ENCODE data around the gene EEF2K.
"Not testable (repeated sequence)": the region's sequence is repeated elsewhere in the genome, so short reads cannot be mapped to it uniquely, and the experiment has no call there.

The EEF2K gene

DNA sequence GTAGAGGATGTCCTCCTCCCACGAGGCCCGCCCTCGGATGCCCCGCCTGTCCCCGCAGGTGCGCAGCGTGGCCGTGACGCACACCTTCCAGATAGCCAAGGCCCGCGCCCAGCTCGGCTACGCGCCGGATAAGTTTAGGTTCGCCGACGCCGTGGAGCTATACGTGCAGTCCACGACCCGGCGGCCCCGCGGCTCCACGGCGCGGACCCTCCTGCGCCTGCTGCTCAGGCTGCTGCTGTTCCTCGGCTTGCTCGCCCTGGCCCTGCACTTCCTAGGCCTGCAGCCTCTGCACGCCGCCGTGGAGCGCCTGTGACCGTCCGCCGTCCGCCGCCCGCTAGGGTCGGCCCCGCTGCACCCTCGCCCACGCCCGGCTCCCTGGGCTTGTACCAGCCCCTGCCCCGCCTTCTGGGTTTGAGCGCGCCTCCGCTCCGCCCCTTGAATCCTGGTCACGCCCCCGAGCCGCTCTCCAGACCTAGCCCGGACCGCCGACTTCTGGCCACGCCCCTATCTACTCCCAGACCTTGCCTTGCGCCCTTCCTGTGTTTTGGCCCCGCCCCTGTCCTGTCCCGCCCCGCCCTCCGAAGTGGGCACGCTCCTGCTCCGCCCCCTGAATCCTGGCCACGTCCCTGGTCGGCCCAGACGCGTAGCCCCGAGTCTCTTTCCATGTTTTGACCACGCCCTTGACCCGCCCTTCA lies 15.8 kb upstream of the EEF2K start:
- DNase-seq, result peak; percentile 98

DNA sequence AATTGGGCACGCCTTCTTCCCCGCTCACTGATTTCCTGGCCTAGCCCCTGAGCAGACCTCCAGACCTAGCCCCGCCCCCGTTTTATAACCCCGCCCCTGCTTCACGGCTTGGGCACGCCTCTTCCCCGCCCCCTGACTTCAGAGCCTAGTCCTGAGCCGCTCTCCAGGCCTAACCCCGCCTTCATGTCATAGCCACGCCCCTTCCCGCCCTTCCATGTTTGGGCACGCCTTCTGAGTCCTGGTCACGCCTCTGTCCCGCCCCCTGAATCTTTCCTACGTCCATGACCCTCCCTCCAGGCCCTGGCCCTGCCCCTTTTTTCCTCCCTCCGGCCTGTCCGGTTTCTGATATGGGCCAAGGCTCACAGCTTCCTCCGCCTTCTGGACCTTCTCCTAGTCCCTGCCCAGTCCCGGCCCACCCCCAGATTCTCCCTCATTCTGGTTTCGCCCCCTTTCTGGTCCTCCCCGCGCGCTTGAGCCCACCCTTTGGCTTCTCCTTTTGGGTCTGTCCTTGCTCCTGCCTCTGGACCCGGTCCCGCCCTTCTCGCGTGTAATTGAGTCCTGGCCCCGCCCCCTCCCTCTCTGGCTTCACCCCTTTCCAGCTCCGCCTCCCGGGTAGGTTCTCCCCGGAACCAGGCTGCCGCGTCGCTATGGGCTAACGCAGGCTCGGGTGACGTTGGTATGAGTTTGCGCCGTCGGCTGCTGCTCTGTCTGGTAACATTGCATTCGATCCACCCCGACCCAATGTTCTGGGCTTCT lies 15.1 kb upstream of the EEF2K start:
- peak; percentile 98 for DNase-seq

DNA sequence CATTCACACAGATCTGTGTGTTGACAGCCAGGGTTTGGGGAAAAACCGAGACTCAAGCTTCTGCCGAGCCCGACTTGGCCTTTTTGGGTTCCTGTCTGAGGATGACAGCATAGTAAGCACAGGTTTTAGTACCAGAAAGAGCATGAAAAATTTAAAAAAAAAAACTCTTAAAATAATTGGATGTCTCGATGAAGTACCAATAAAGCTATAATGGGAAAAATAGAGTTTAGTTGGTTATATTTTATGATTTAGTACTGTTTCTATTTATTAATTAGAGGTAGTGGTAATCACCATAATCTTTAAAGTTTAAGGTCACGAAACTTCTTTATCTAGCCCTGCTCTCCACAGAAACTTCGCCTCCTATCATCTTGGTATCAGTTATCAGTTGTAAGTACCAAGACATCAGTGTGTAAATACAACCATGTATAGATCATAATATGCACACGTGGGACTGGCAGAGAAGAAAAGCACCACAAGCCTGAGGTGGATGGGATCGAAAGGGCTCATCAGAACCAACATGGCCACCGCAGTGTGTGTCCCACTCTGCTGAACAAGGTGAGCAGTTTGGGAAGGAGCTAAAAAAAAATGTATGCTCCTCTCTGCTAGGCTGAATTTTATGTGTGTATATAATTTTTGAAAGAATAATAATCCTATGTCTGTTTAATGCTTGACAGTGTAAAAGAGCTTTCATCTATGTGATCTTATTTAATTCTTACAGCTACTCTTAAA lies 14.4 kb upstream of the EEF2K start:
- DNase-seq, result no peak

DNA sequence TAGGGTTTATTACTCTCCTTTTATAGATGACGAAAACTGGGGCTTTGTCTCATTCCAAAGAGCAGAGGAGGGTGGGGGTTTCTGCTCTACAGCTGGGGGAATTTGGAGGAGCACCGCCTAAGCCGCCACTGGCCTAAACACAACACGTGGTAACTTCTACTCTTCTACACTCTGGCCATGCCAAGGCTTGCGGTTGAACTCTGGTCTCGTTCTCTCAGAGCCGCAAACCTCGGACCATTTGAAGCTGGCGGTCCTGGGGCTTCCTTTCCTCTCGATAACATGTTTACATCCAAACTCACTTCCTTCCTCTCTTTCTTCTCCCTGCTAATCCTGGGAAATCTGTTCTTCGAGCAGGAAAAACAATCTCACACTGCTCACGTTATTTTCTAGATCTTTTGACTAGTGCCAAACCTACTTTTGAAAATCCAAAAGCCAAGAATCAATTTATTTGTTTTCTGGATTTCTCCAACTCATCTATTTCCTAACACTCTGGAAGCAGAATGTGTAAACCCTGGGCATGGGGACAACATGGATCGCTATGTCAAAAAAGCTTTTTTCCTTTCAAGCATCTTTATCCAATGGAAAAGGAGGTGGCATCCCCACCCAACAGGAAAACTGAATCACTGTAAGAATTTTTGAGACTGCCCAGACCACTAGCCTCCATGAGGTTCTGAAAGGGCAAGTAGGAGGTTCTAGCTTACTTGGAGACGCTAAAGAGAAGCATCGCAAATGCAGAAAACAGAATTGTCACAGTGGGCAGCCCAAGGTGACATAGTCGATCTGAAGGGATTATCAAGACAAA lies 13.6 kb upstream of the EEF2K start:
- DNase-seq, result no peak

DNA sequence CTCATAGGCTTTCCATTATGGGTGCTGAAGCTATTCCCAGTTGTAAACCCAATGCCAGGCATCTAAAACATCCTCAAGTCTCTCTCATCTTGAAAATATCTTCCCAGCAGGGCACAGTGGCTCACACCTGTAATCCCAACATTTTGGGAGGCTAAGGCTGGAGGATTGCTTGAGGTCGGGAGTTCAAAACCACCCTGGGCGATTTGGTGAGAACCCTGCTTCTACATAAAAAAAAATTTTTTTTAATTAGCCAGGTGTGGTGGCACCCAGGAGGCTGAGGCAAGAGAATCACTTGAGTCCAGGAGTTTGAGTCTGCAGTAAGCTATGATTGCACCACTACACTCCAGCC lies 13.0 kb upstream of the EEF2K start:
- DNase-seq, result no peak

DNA sequence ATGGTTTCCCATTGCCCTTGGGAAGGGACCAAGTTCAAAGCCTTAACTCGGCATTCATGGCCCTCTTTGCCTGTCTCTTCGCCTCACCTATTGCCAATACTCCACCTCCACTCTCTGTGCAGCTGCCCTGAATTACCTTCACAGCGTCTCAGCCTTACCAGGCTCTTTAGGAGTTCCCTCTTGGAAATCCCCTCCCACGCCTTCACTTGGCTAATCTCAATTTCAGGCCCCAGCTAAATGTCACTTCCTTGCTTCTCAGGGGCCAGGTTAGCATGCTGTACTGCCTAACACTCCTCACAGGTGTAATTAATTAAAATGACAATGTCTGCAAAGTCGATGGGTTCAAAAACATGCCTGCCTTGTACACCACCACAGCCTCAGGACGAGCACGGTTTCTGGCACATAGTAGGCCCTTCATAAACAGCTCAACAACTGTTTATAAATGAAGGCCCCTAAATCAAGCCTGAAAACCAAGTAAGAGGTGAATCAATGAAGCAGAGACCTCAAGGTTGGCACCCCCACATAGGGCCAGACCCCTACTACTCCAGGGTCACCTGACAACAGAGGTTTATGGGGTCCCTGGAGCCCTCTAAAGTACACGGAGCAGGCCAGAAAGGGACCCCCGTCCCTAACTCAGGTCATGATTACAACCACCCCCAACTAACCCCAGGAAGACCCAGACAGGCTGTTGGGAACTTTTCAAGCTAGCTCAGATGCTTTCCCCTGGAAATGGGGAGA lies 11.2 kb upstream of the EEF2K start:
- DNase-seq, result no peak

DNA sequence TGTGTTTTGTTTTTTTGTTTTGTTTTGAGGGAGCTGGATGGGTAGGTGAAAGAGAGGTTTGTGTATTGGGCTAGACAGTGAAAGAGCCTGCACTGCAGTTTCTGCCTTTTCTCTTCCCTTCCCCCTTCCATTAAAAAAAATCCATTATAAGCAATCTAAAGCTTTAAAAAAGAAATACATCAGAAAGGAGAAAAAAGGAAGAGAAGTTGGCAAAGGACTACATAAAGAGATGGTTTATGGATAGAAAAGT lies 10.7 kb upstream of the EEF2K start:
- no peak for DNase-seq

DNA sequence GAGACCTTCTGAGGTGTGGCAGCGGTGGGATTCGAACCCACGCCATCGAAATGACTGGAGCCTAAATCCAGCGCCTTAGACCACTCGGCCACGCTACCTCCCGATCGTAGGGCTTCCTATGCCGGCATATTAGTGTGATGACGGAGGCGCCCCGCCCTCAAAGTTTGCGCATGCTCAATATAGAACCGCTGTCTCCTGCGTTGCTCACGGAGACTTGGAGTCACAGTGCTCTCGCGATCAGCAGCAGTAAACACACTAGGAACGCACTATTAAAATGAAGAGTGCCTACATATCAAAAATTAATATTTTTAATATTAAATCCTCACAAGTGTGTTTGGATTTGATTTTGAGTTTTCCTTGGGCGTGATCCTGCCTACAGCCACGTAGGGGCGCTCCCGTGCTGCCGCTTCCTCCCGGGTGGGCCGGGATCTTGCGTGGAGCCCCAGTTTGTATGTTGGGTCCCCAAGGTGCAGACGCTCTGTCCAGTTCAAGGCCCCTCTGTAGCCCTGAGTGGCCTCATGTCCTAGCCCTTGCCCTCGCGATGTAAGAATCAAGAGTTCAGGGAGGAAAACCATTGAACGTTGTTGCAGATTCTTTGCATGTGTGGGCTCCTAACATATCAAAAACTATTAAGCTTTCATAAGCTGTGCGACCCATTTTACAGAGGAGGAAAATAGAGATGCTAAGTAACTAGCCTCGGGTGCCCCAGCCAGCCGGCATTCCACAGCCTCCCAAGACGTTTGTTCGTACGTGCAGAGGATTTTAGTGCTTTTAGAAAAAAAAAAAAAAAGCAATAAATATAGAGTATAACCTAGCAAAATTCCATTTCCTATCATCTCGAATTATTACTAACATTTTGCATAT lies 10.2 kb upstream of the EEF2K start:
- DNase-seq, result peak; percentile 44

DNA sequence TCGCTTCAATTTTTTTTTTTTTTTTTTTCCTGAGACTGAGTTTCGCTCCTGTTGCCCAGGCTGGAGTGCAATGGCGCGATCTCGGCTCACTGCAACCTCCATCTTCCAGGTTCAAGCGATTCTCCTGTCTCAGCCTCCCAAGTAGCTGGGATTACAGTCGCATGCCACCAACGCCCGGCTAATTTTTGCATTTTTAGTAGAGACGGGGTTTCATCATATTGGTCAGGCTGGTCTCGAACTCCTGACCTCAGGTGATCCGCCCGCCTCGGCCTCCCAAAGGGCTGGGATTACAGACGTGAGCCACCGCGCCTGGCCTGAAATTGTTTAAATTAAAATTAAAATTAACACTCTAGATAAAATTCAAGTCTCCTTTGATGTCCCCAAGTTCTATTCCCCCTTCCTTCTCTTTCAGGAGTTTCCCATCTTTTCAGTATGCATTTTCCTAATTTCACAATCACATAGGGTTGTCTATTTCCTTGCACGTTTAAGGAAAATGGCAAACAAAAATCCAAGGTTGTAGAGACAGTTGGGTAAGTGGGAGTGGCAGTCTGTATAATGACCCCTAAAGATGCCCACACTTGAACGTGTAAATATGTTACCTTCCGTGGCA lies 9.4 kb upstream of the EEF2K start:
- not testable (repeated sequence) for DNase-seq

DNA sequence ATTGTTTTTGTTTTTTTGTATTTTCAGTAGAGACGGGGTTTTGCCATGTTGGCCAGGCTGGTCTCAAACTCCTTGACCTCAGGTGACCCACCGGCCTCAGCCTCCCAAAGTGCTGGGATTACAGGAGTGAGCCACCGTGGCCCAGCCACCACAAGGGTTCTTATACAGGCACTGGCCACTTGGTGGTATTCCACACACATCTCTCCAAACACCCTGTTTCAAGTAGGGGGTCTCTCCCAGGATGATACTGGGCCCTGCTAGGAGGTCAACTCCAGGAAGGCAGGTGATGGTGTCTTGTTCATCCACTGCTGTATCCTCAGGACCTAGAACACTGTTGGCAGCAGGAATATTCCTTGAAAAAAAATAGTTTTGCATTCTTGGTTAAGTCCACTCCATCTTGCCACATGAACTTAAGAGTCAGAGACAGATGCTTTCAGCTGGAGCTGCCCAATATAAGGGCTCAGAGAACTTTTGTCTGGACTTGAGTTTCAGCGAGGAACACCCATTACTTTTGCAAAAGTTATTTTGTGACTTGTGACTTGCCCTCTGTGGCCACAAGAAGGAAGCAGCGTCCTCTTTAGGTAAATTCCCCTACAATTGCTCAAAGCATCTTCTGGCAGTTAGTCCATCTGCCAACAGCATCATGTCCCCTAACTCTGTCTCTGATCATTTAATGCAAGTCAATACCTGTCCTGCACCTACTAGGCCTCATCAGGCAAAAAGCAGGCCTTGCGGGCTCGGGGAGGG lies 7.4 kb upstream of the EEF2K start:
- no peak for DNase-seq

DNA sequence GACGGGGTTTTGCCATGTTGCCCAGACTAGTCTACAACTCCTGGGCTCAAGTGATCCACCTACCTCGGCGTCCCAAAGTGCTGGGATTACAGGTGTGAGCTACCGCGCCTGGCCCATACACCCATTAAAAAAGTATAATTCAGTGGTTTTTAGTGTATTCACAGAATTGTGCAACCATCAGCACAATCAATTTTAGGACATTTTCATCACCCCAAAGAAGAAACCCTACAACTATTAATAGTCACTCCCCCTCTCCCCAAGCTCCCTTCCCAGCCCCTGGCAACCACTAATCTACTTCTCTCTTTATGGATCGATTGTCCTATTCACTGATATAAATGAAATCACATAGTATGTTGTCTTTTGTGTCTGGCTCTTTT lies 3.8 kb upstream of the EEF2K start:
- DNase-seq, result no peak

DNA sequence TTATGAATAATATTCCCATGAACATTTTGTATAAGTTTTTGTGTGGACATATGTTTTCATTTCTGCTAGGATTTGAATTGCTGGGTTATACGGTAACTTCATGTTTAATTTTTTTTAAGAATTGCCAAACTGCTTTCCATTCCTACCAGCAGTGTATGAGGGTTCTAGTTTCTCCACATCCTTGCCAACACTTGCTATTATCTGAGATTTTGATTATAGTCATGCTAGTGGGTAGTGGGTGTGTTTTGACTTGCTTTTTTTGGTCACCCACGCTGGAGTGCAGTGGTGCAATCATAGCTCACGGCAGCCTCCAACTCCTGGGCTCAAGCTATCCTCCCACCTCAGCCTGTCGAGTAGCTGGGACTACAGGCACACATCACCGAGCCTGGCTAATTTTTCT lies 3.0 kb upstream of the EEF2K start:
- no peak for DNase-seq

DNA sequence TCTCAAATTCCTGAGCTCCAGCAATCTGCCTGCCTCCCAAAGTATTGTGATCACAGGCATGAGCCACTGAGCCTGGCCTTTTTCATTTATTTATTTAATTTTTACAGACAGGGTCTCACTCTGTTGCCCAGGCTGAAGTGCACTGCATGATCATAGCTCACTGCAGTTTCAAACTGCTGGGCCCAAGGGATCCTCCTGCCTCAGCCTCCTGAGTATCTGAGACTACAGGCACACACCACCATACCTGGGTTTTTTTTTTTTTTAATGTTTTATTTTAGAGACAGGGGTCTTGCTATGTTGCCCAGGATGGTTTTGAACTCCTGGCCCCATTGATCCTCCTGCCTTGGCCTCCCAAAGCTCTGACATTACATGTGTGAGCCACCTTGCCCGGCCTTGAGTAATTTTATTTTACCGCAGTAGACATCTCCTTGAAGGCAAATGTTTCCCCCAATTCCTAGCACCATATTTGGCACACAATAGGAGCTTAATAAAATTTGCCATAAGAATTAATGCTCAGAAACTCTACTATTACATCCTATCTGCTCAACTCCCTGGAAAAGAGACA lies 1.9 kb upstream of the EEF2K start:
- no peak for DNase-seq

DNA sequence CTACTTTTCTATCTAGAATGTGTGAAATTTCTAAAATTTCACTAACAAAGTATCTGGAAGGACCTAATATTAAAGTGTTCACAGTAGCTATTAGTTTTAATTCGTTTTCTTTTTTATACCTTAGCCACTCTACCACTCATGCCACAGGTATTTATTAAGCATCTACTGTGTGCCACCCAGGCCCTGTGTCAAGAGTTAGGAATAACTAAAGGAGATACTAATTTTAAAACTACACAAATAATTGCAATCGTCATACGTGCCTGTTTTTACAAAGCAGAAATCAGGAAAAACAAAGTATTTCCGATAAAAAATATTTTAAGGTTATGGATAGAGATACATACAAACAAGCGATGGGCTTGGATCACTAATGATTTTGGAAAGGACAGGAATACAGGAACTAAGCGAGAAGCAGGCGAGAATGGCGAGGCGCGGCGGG lies 483 bp upstream of the EEF2K start:
- no peak for DNase-seq

DNA sequence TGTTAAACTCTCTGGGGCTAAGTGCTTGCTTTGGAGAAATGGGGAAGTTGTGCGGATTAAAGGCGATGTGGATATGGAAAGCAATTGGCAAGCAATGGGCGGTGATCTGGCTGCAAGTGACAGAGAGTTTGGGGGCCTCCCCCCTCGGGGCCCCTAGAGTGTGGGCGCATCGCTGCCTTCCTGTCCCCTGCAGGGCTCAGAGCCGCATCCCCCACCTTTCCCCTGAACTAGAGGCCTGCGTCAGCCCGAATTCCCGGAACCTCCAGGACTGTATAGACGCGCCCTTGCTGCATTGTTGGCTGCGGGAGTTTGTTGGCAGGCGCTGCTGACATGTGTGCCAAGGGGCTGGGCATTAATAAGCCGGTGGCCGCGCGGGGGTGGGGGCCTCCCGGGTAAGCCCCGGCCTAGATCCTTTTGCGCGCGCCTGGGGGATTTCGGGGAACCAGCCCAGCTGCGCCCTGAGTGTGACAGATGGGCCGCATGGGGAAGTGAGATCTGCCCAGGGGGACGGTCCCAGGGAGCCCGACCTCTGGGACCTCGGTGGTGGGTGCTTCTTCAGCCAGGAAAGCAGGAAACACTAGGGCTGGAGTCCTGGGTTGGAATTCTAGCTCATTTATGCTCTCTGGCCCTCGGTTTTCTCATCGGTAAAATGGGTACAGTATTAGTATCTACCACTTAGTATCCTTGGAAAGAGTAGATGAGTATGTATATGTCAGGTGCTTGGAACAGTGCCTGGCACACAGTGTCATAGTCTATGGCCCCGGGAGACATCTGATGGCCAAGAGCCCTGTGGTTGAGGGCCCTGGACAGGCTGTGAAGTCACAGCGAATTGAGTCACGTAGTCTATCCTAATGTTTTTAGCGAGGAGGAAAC lies 1.0 kb downstream of the EEF2K start:
- peak; percentile 32 for DNase-seq

DNA sequence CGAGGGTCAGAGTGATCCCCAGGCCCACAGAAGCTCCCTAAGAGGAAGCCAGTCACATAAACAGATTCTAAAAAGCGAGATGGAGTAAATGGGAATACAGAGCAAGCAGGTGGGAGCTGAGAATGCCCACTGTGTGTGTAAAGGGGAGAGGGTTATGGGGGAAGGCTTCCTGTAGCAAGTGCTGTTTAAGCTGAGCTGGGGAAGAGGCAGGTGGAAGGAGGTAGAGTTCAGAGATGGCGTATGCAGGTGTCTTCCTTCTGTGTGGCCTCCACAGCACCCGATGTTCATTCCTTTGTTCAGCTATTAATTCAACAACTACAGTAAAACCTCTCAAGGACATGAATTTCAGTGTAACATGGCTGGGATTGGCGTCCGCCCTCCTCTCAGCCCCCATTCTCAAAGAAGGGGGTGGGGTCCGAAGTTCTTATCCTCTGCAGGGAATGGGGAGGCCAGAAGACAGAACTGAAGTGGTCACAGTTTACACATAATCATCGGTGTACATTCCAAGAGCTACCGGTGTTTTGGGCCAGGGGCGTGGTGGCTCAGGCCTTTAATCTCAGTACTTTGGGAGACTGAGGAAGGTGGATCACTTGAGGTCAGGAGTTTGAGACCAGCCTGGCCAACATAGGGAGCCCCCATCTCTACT lies 1.8 kb downstream of the EEF2K start:
- DNase-seq, result no peak

DNA sequence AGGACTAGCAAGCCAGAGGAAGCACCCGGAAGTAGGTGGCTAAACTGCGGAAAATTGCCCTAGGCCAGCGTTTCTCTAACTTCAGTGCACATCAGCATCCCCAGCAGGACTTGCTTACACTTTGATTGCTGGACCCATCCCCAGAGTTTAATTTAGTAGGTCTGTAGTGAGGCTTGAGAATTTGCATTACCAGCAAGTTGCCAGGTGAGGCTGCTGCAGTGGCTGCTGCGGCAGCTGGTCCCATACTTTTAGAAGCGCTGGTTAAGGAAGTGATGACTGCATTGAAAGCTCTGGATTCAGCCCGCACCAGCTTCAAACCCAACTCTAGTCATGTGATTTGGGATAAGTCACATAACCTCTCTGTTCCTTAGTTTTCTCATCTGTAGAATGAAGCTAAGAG lies 4.2 kb downstream of the EEF2K start:
- no peak for DNase-seq

DNA sequence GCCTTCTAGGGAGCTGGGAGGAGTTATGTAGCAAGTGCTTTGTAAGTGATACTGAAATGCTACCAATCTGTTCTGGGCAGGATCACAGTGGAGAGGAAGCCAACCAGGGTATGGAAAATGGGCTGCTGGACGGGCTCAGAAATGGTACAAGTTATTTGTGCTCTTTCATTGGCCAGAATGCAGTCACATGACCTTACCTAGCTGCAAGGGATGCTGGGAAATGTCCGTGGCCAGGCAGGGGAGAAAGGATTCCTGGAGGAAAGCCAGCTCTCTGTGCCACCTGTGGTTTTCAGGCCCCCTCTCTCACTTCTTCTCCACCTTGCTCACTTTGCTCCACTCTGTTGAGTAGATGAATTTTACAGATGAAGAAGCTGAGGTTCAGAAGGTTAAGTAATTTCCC lies 4.8 kb downstream of the EEF2K start:
- no peak for DNase-seq

DNA sequence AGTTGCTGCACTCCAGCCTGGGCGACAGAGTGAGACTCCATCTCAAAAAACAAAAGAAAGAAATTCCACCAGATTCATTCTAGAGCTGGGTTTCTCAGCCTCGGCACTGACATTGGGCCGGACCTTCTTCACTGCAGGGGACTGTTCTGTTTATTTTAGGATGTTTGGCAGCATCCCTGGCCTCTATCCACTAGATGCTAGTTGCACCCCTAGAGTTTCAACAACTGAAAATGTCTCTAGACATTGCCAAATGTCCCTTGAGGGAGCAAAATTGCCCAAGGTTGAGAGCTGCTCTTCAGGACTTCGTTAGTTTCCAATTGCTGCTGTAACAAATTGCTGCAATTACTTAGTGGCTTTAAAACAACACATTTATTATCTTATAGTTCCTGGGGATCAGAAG lies 7.2 kb downstream of the EEF2K start:
- no peak for DNase-seq

Measured in NCI-H524 treated with DMSO at 0.1 percent for 48 hours (cell line).